GM18498 (cell line): Measurements from ENCODE around the gene ACTL6B.
"Not testable (repeated sequence)": the region's sequence is repeated elsewhere in the genome, so short reads cannot be mapped to it uniquely, and the experiment has no call there.

ENCODE experiments used
- ATAC-seq: cut with Tn5 transposase; IDR thresholded peaks from one replicate; pipeline ENCODE4 v1.9.1; 2021; ENCODE audit warnings: mild to moderate bottlenecking, moderate library complexity; ENCODE audit not compliant: unreplicated experiment

ACTL6B gene

GRCh38 chr7:100655908-100656674 lies at the start of gene ACTL6B:
Gene ACTL6B, minus strand, starts transcription at chr7:100656448. Its CDS starts 94 bp downstream, at chr7:100656354.
- no peak for ATAC-seq

- ATAC-seq: peak; percentile 68
Observed at GRCh38 chr7:100705320-100705752, 49.1 kb upstream of the ACTL6B start.

- ATAC-seq: not testable (repeated sequence)
Observed at GRCh38 chr7:100701089-100701488, 44.8 kb upstream of the ACTL6B start.

GRCh38 chr7:100699018-100699417 lies 42.8 kb upstream of the ACTL6B start:
- no peak for ATAC-seq

- ATAC-seq: no peak
Observed at GRCh38 chr7:100696123-100696521, 39.9 kb upstream of the ACTL6B start.

GRCh38 chr7:100694098-100694745 lies 38.0 kb upstream of the ACTL6B start, which contains the start of gene GIGYF1:
Gene GIGYF1, minus strand, starts transcription at chr7:100694250. Its CDS starts 6,012 bp downstream, at chr7:100688238.
- ATAC-seq: peak; percentile 60

- peak; percentile 33 for ATAC-seq
Observed at GRCh38 chr7:100693312-100694097, 37.3 kb upstream of the ACTL6B start.

- no peak for ATAC-seq
Observed at GRCh38 chr7:100692578-100692961, 36.3 kb upstream of the ACTL6B start.

GRCh38 chr7:100691676-100692577 lies 35.7 kb upstream of the ACTL6B start:
- ATAC-seq: peak; percentile 34

- ATAC-seq: no peak
Observed at GRCh38 chr7:100689230-100690135, 33.2 kb upstream of the ACTL6B start.

GRCh38 chr7:100688326-100688860 lies 32.1 kb upstream of the ACTL6B start:
- ATAC-seq: no peak

GRCh38 chr7:100687751-100688300 lies 31.6 kb upstream of the ACTL6B start:
- ATAC-seq: no peak

GRCh38 chr7:100687261-100687660 lies 31.0 kb upstream of the ACTL6B start:
- no peak for ATAC-seq

- no peak for ATAC-seq
Observed at GRCh38 chr7:100686822-100687211, 30.6 kb upstream of the ACTL6B start.

GRCh38 chr7:100686201-100686821 lies 30.1 kb upstream of the ACTL6B start:
- ATAC-seq: no peak

GRCh38 chr7:100685631-100686145 lies 29.4 kb upstream of the ACTL6B start:
- ATAC-seq: no peak

- no peak for ATAC-seq
Observed at GRCh38 chr7:100685049-100685605, 28.9 kb upstream of the ACTL6B start.

GRCh38 chr7:100684534-100685042 lies 28.3 kb upstream of the ACTL6B start:
- ATAC-seq: no peak
